CD14-positive monocyte (primary cell): ENCODE results near the gene SERPINB5. TPM values are rescaled to one million over a fixed set of nuclear protein-coding genes. Genes with fewer than 3 reads are reported as not detected.

Experiments used
- DNase-seq, 3 donors: peaks; one replicate each; pipeline ENCODE4 v3.0.0-alpha.2; 2011 to 2022
- H2AFZ ChIP-seq: 2 replicates; pipeline ENCODE4 v1.6.0; 2012; ENCODE audit warnings: mild to moderate bottlenecking, low read depth, low read length, inconsistent platforms; ENCODE audit not compliant: insufficient read depth, poor library complexity, severe bottlenecking
- H3K27ac ChIP-seq, 2 donors: 1 replicate in 1 of 2; 2 replicates in 1 of 2; pipeline ENCODE4 v1.5.1; 2012 to 2013; ENCODE audit warnings: low read length in 2 of 2, control low read depth in 1 of 2, inconsistent platforms in 1 of 2, low read depth in 1 of 2, mild to moderate bottlenecking in 1 of 2
- H3K27me3 ChIP-seq, 2 donors: one replicate each; pipeline versions ENCODE4 v1.6.0 to v1.6.1; 2011 to 2013; ENCODE audit warnings: low read length in 2 of 2; ENCODE audit not compliant: control insufficient read depth in 2 of 2, insufficient read depth in 2 of 2
- H3K36me3 ChIP-seq, 2 donors: replicated peaks in 1 of 2; 1 replicate in 1 of 2; 2 replicates in 1 of 2; pipeline versions ENCODE4 v1.5.1 to v1.6.1; 2012 to 2013; ENCODE audit warnings: low read length in 2 of 2, control low read depth in 1 of 2, inconsistent platforms in 1 of 2, mild to moderate bottlenecking in 1 of 2; ENCODE audit not compliant: insufficient read depth in 2 of 2, control insufficient read depth in 1 of 2
- H3K4me1 ChIP-seq, 2 donors: 1 replicate in 1 of 2; 2 replicates in 1 of 2; pipeline versions ENCODE4 v1.5.1 to v1.6.1; 2012 to 2013; ENCODE audit warnings: low read length in 2 of 2, control low read depth in 1 of 2, inconsistent platforms in 1 of 2, mild to moderate bottlenecking in 1 of 2, moderate library complexity in 1 of 2; ENCODE audit not compliant: insufficient read depth in 2 of 2, control insufficient read depth in 1 of 2
- H3K4me2 ChIP-seq: replicated peaks from 2 replicates; pipeline ENCODE3; 2012; ENCODE audit warnings: low read length, moderate library complexity, mild to moderate bottlenecking; ENCODE audit not compliant: poor library complexity, severe bottlenecking; ENCODE audit errors: extremely low read depth
- H3K4me3 ChIP-seq, 3 experiments: fragments of 200-600 bp in 1 of 3; sonication (generic) in 1 of 3; replicated peaks in 1 of 3; 1 replicate in 2 of 3; 2 replicates in 1 of 3; pipeline ENCODE4 v1.5.1; 2011 to 2013; ENCODE audit warnings: low read length in 3 of 3, mild to moderate bottlenecking in 3 of 3, control low read depth in 2 of 3, low read depth in 2 of 3, inconsistent platforms in 1 of 3, moderate library complexity in 1 of 3
- H3K79me2 ChIP-seq: 2 replicates; pipeline ENCODE4 v1.6.0; 2012; ENCODE audit warnings: mild to moderate bottlenecking, control low read depth, inconsistent platforms, low read length, moderate library complexity; ENCODE audit not compliant: insufficient read depth
- H3K9ac ChIP-seq: 2 replicates; pipeline ENCODE4 v1.6.0; 2017; ENCODE audit warnings: low read length, mild to moderate bottlenecking; ENCODE audit not compliant: insufficient read depth, poor library complexity, severe bottlenecking
- H3K9me3 ChIP-seq, 2 donors: replicated peaks in 1 of 2; 1 replicate in 1 of 2; 2 replicates in 1 of 2; pipeline versions ENCODE4 v1.5.1 to v1.6.1; 2012 to 2013; ENCODE audit warnings: low read length in 2 of 2, control low read depth in 1 of 2; ENCODE audit not compliant: control insufficient read depth in 1 of 2, insufficient read depth in 1 of 2
- H4K20me1 ChIP-seq: 2 replicates; pipeline ENCODE4 v1.6.0; 2012; ENCODE audit warnings: mild to moderate bottlenecking, low read length, control low read depth, moderate library complexity; ENCODE audit not compliant: insufficient read depth
- H3K27ac Mint-ChIP-seq, 7 donors: one replicate each; pipeline ENCODE4 v1.8.0; 2020; ENCODE audit warnings: mild to moderate bottlenecking in 7 of 7, mixed read lengths in 7 of 7, moderate library complexity in 6 of 7, inconsistent platforms in 2 of 7
- H3K27me3 Mint-ChIP-seq, 3 donors: one replicate each; pipeline ENCODE4 v1.8.0; 2021 to 2022; ENCODE audit warnings: low read depth in 3 of 3, mild to moderate bottlenecking in 3 of 3, mixed read lengths in 3 of 3, moderate library complexity in 3 of 3, inconsistent platforms in 1 of 3
- H3K36me3 Mint-ChIP-seq, 2 donors: one replicate each; pipeline ENCODE4 v1.8.0; 2020; ENCODE audit warnings: mixed read lengths in 2 of 2, inconsistent platforms in 1 of 2, mild to moderate bottlenecking in 1 of 2
- H3K4me1 Mint-ChIP-seq: one replicate; pipeline ENCODE4 v1.8.0; 2020; ENCODE audit warnings: mild to moderate bottlenecking, mixed read lengths
- H3K4me3 Mint-ChIP-seq, 2 donors: one replicate each; pipeline ENCODE4 v1.8.0; 2020; ENCODE audit warnings: mild to moderate bottlenecking in 2 of 2, mixed read lengths in 2 of 2, moderate library complexity in 1 of 2
- H3K9me3 Mint-ChIP-seq, 7 donors: one replicate each; pipeline ENCODE4 v1.8.0; 2020 to 2022; ENCODE audit warnings: mixed read lengths in 7 of 7, mild to moderate bottlenecking in 6 of 7, moderate library complexity in 6 of 7, inconsistent platforms in 2 of 7
- WGBS: methylation state at CpG from one replicate; pipeline ENCODE4 v1.1.5; 2013; ENCODE audit warnings: missing lambda C conversion rate; ENCODE audit not compliant: insufficient coverage; 5-methylcytosine and 5-hydroxymethylcytosine counted together
- intact Hi-C, 2 donors: fragments of 100-400 bp; cut with micrococcal nuclease; formaldehyde crosslinking; loops; one replicate each; pipeline versions ENCODE4 v1.15.0 to v1.15.1; 2023
- polyA plus RNA-seq, 3 donors: library from polyadenylated mRNA; depleted of rRNA in 1 of 3; unstranded in 2 of 3; stranded (reverse) in 1 of 3; fragments of 300-500 nt in 2 of 3; fragments of >200 nt in 1 of 3; fragmentation: Illumina TruSeq in 2 of 3; gene quantifications; 1 replicate in 2 of 3; 2 replicates in 1 of 3; pipeline ENCODE4 v1.2.3, GENCODE V29; 2012 to 2021
- TF ChIP-seq, protein P1 (sequence below): fragments of 200-600 bp; IDR thresholded peaks from one replicate; pipeline ENCODE4 v1.8.0; 2022; ENCODE audit warnings: antibody characterized with exemption, mild to moderate bottlenecking

Gene SERPINB5
- polyA plus RNA-seq, 3 donors = not detected

DNA sequence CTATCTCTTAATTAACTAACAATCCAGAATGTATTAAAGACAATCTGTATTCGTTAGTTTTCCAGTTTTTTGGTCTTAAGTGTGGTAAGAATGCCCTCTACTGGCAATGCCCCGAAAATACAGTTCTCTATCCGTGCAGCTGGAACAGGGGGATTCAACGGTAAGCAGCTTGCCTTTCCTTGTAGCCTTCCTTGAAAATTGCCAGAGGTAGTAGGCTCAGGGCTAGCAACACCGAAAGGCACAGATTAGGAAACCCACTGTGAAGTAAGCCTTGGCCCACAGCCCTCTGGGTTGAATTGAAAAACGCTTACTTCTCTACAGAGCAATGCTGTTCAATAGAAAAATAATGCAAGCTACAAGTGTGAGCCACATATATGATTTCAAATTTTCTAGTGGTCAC, 37.4 kb upstream of the SERPINB5 start:
- Mint-ChIP-seq H3K27ac (peak overlapping the region in 4 of 7 donors; percentile 30 to 97 (median 52)), H3K4me1 (peaks cover 34% of the 10 kb centered on the region), H3K9me3 (peaks cover 0 to 2% (median 0%) of the 10 kb centered on the region in 7 donors), H3K27me3 (peaks cover 0 to 3% (median 2%) of the 10 kb centered on the region in 3 donors), H3K36me3 (no peaks in the 10 kb centered on the region), H3K4me3 (no peak overlapping the region)
- no CpG with 5 or more reads among the region's 6 CpGs for WGBS
- H4K20me1 ChIP-seq = no peaks in the 10 kb centered on the region
- no peak overlapping the region for H3K4me3 ChIP-seq
- TF ChIP-seq, protein P1, sequence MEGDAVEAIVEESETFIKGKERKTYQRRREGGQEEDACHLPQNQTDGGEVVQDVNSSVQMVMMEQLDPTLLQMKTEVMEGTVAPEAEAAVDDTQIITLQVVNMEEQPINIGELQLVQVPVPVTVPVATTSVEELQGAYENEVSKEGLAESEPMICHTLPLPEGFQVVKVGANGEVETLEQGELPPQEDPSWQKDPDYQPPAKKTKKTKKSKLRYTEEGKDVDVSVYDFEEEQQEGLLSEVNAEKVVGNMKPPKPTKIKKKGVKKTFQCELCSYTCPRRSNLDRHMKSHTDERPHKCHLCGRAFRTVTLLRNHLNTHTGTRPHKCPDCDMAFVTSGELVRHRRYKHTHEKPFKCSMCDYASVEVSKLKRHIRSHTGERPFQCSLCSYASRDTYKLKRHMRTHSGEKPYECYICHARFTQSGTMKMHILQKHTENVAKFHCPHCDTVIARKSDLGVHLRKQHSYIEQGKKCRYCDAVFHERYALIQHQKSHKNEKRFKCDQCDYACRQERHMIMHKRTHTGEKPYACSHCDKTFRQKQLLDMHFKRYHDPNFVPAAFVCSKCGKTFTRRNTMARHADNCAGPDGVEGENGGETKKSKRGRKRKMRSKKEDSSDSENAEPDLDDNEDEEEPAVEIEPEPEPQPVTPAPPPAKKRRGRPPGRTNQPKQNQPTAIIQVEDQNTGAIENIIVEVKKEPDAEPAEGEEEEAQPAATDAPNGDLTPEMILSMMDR = peak; percentile 92
- no peaks in the 10 kb centered on the region for H3K9me3 ChIP-seq
- no peak overlapping the region for H3K9ac ChIP-seq
- H2AFZ ChIP-seq = peak overlapping the region; percentile 9
- H3K36me3 ChIP-seq = no peaks in the 10 kb centered on the region
- H3K79me2 ChIP-seq = no peaks in the 10 kb centered on the region
- H3K4me2 ChIP-seq = no peak overlapping the region
- peak; percentile 47 to 72 (median 63) for DNase-seq
- intact Hi-C loops = loop anchor here (5.0 to 10.0 kb wide), 2 partner anchors 305 to 422 kb away; no protein-coding TSS in a partner anchor
- no peaks in the 10 kb centered on the region for H3K27me3 ChIP-seq
- peaks cover 30 to 32% of the 10 kb centered on the region in 2 donors for H3K4me1 ChIP-seq
- no peak overlapping the region for H3K27ac ChIP-seq

DNA sequence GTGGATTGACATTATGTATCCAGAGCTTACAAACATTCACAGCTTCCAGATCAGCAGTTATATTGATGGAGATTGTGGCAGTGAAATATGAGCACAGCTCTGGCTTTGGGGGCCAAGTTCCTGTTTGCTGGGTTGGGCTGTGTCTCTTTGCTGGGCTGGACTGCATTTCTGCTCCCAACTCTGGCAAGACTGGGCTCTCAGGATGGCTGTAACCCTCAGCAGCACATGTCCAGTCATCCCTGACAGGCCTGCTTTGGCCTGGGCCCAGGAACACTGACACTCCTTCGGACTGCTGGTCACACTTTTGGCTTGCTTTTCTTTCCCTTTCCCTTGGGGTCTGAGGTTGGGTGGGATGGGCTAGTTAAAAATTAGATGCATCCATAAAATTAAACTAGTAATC, 36.5 kb upstream of the SERPINB5 start:
- Mint-ChIP-seq H3K4me3 (no peak overlapping the region), H3K27ac (peak overlapping the region; percentile 91 to 97 (median 96)), H3K27me3 (peaks cover 0 to 2% (median 2%) of the 10 kb centered on the region in 3 donors), H3K4me1 (peaks cover 41% of the 10 kb centered on the region), H3K9me3 (peaks cover 0 to 2% (median 0%) of the 10 kb centered on the region in 7 donors), H3K36me3 (peaks cover 0 to 2% of the 10 kb centered on the region in 2 donors)
- DNase-seq = peak in 2 of 3 donors; percentile 10 to 16
- Histone ChIP-seq H3K4me2 (no peak overlapping the region), H3K36me3 (no peaks in the 10 kb centered on the region), H3K27me3 (no peaks in the 10 kb centered on the region), H3K4me1 (peaks cover 38 to 39% of the 10 kb centered on the region in 2 donors), H3K9ac (no peak overlapping the region), H3K4me3 (no peak overlapping the region), H2AFZ (peak overlapping the region; percentile 16), H3K9me3 (no peaks in the 10 kb centered on the region), H4K20me1 (no peaks in the 10 kb centered on the region), H3K79me2 (no peaks in the 10 kb centered on the region), H3K27ac (peak overlapping the region; percentile 43 to 74)
- intact Hi-C loops = loop anchor here in 1 of 2 donors (10.0 kb wide), 1 partner anchor 725 kb away; the partner anchor contains the start of gene PHLPP1
- no CpG with 5 or more reads among the region's 1 CpG for WGBS
- TF ChIP-seq, protein P1 = no peak
